IMR-90 (cell line): ENCODE measurements around the gene GPA33. TPM values are rescaled to one million over a fixed set of nuclear protein-coding genes. Genes with fewer than 3 reads are reported as not detected.

ENCODE experiments used
- ATAC-seq: fragments of 200-7000 bp; cut with Tn5 transposase; 2 replicates; pipeline ENCODE4 v1.9.1; 2020; ENCODE audit warnings: low read depth, mild to moderate bottlenecking, moderate library complexity
- BruUV-seq: library from RNA; stranded (reverse); fragments of 400-500 nt; replicated peaks from 2 replicates; lab custom pipeline; 2021; lab: Mats Ljungman, UMichigan
- CTCF ChIA-PET: fragments of 300-600 bp; formaldehyde crosslinking; extraction: SDS; loops from one replicate; lab custom pipeline; 2021; ENCODE audit warnings: antibody characterized with exemption; lab: Yijun Ruan, JAX
- POLR2A ChIA-PET: fragments of 300-600 bp; sonication (Branson Sonifier 250); formaldehyde crosslinking; loops from one replicate; lab custom pipeline; 2022; ENCODE audit warnings: antibody characterized with exemption; ENCODE audit not compliant: unreplicated experiment; lab: Charles Lee
- DNase-seq: peaks from one replicate; pipeline ENCODE4 v3.0.0; 2013
- H2AFZ ChIP-seq: replicated peaks from 2 replicates; pipeline ENCODE3; 2013; ENCODE audit warnings: low read length, mild to moderate bottlenecking; ENCODE audit not compliant: poor library complexity
- H2AK5ac ChIP-seq: 2 replicates; pipeline ENCODE4 v1.6.1; 2013; ENCODE audit warnings: low read depth, low read length, inconsistent platforms
- H2AK9ac ChIP-seq: replicated peaks from 2 replicates; pipeline ENCODE3; 2013; ENCODE audit warnings: mild to moderate bottlenecking, low read depth, low read length, moderate library complexity; ENCODE audit not compliant: poor library complexity
- H2BK120ac ChIP-seq: 2 replicates; pipeline ENCODE4 v1.6.1; 2013; ENCODE audit warnings: low read depth, low read length, inconsistent platforms
- H2BK15ac ChIP-seq: 3 replicates; pipeline ENCODE4 v1.6.1; 2013; ENCODE audit warnings: low read depth, low read length, inconsistent platforms
- H2BK20ac ChIP-seq: 2 replicates; pipeline ENCODE4 v1.6.1; 2013; ENCODE audit warnings: low read depth, mild to moderate bottlenecking, inconsistent platforms, low read length, moderate library complexity
- H2BK5ac ChIP-seq: 2 replicates; pipeline ENCODE4 v1.6.1; 2013; ENCODE audit warnings: mild to moderate bottlenecking, low read depth, low read length, inconsistent platforms; ENCODE audit not compliant: poor library complexity, severe bottlenecking
- H3K14ac ChIP-seq: replicated peaks from 2 replicates; pipeline ENCODE4 v1.6.1; 2013; ENCODE audit warnings: low read depth, low read length, inconsistent platforms
- H3K18ac ChIP-seq: 2 replicates; pipeline ENCODE4 v1.6.1; 2013; ENCODE audit warnings: low read depth, low read length, control low read depth
- H3K23ac ChIP-seq: 2 replicates; pipeline ENCODE4 v1.6.1; 2013; ENCODE audit warnings: low read depth, low read length, inconsistent platforms
- H3K27ac ChIP-seq: 2 replicates; pipeline ENCODE4 v1.5.1; 2013; ENCODE audit warnings: mild to moderate bottlenecking, control low read depth, low read length; ENCODE audit not compliant: insufficient read depth
- H3K27me3 ChIP-seq: 2 replicates; pipeline ENCODE4 v1.6.1; 2013; ENCODE audit warnings: low read length; ENCODE audit not compliant: control insufficient read depth, insufficient read depth
- H3K36me3 ChIP-seq: 2 replicates; pipeline ENCODE4 v1.6.1; 2013; ENCODE audit warnings: low read length, mixed read lengths; ENCODE audit not compliant: control insufficient read depth, insufficient read depth
- H3K4ac ChIP-seq: 2 replicates; pipeline ENCODE4 v1.6.1; 2013; ENCODE audit warnings: low read depth, low read length, inconsistent platforms
- H3K4me1 ChIP-seq: 2 replicates; pipeline ENCODE4 v1.6.1; 2013; ENCODE audit warnings: low read length, mixed read lengths; ENCODE audit not compliant: control insufficient read depth, insufficient read depth
- H3K4me2 ChIP-seq: 2 replicates; pipeline ENCODE4 v1.6.1; 2013; ENCODE audit warnings: low read depth, mild to moderate bottlenecking, control low read depth, low read length, moderate library complexity
- H3K4me3 ChIP-seq: 2 replicates; pipeline ENCODE4 v1.5.1; 2013; ENCODE audit warnings: low read depth, mild to moderate bottlenecking, control low read depth, low read length, moderate library complexity; ENCODE audit not compliant: insufficient read depth
- H3K56ac ChIP-seq: 2 replicates; pipeline ENCODE4 v1.6.1; 2013; ENCODE audit warnings: low read length, inconsistent platforms; ENCODE audit not compliant: insufficient read depth; ENCODE audit errors: extremely low read depth
- H3K79me1 ChIP-seq, 2 experiments: 2 replicates each; pipeline ENCODE4 v1.6.1; 2013; ENCODE audit warnings: low read length in 2 of 2, inconsistent platforms in 1 of 2, low read depth in 1 of 2
- H3K9ac ChIP-seq: 2 replicates; pipeline ENCODE4 v1.6.1; 2013; ENCODE audit warnings: low read depth, low read length, control low read depth
- H3K9me1 ChIP-seq: 2 replicates; pipeline ENCODE4 v1.6.1; 2013; ENCODE audit warnings: low read length, inconsistent platforms; ENCODE audit not compliant: insufficient read depth
- H3K9me3 ChIP-seq: 2 replicates; pipeline ENCODE4 v1.6.1; 2013; ENCODE audit warnings: low read length; ENCODE audit not compliant: control insufficient read depth, insufficient read depth
- H4K20me1 ChIP-seq: 2 replicates; pipeline ENCODE4 v1.6.1; 2013; ENCODE audit warnings: low read length, inconsistent platforms; ENCODE audit not compliant: insufficient read depth
- H4K5ac ChIP-seq: 2 replicates; pipeline ENCODE4 v1.6.1; 2013; ENCODE audit warnings: mild to moderate bottlenecking, low read depth, low read length, control low read depth
- H4K8ac ChIP-seq, 2 experiments: 2 replicates each; pipeline ENCODE4 v1.6.1; 2013; ENCODE audit warnings: low read depth in 2 of 2, low read length in 2 of 2, control low read depth in 1 of 2, inconsistent platforms in 1 of 2
- H4K91ac ChIP-seq: 2 replicates; pipeline ENCODE4 v1.6.1; 2013; ENCODE audit warnings: low read depth, low read length, inconsistent platforms; ENCODE audit not compliant: insufficient read depth
- BHLHE40 ChIP-seq: fragments of 150-350 bp; IDR thresholded peaks from 2 replicates; pipeline ENCODE4 v1.6.1; 2016; ENCODE audit warnings: mild to moderate bottlenecking, low read depth, low read length
- CEBPB ChIP-seq: IDR thresholded peaks from 2 replicates; pipeline ENCODE4 v1.6.1; 2012; ENCODE audit warnings: low read depth, low read length, improper control_type of control experiment
- CTCF ChIP-seq: conservative IDR thresholded peaks from 2 replicates; pipeline ENCODE4 v1.5.1; 2012; ENCODE audit warnings: mild to moderate bottlenecking, low read depth, low read length, improper control_type of control experiment
- FOS ChIP-seq: fragments of 150-350 bp; IDR thresholded peaks from 2 replicates; pipeline ENCODE4 v1.6.1; 2016; ENCODE audit warnings: low read depth, low read length
- MAZ ChIP-seq: IDR thresholded peaks from 2 replicates; pipeline ENCODE4 v1.6.1; 2012; ENCODE audit warnings: low read depth, mild to moderate bottlenecking, low read length, improper control_type of control experiment, moderate library complexity, borderline replicate concordance
- MXI1 ChIP-seq: IDR thresholded peaks from 2 replicates; pipeline ENCODE4 v1.6.1; 2012; ENCODE audit warnings: low read depth, mild to moderate bottlenecking, low read length, moderate library complexity, borderline replicate concordance
- RAD21 ChIP-seq: IDR thresholded peaks from 2 replicates; pipeline ENCODE4 v1.6.1; 2012; ENCODE audit warnings: low read length, improper control_type of control experiment
- RCOR1 ChIP-seq: IDR thresholded peaks from 2 replicates; pipeline ENCODE4 v1.6.1; 2012; ENCODE audit warnings: mild to moderate bottlenecking, low read length, improper control_type of control experiment; ENCODE audit not compliant: insufficient replicate concordance
- RFX5 ChIP-seq: IDR thresholded peaks from 2 replicates; pipeline ENCODE4 v1.8.0; 2012; ENCODE audit warnings: low read depth, mild to moderate bottlenecking, low read length, moderate library complexity
- dilution Hi-C: fragments of 300-500 bp; cut with HindIII; formaldehyde crosslinking; loops from one replicate; pipeline ENCODE4 v1.14.3; 2018; ENCODE audit warnings: low sequenced_read_pairs; ENCODE audit not compliant: unreplicated experiment
- in situ Hi-C: fragments of 300-500 bp; cut with MboI; formaldehyde crosslinking; loops from 3 replicates; pipeline ENCODE4 v1.14.3; 2019; ENCODE audit warnings: low sequenced_read_pairs, inconsistent platforms, mixed read lengths
- intact Hi-C: fragments of 100-400 bp; cut with micrococcal nuclease; formaldehyde crosslinking; loops from 2 replicates; pipeline ENCODE4 v1.10.0; 2022
- polyA plus RNA-seq, 3 experiments: library from polyadenylated mRNA; depleted of rRNA; stranded (reverse); fragments of >200 nt; gene quantifications; 2 replicates each; pipeline ENCODE4 v1.2.3, GENCODE V29; 2012; ENCODE audit warnings: low replicate concordance in 1 of 3
- total RNA-seq: library from RNA; depleted of rRNA; stranded (reverse); fragments of >200 nt; gene quantifications from 2 replicates; pipeline ENCODE4 v1.2.3, GENCODE V29; 2012

The GPA33 gene
- total and polyA plus RNA-seq, 2 of the 4 experiments (the other 2 are of a cell fraction) = not detected

- Histone ChIP-seq H3K4ac (no peak overlapping the region), H2AK5ac (no peak overlapping the region), H3K4me2 (no peak overlapping the region), H3K56ac (no peak overlapping the region), H3K4me3 (no peak overlapping the region), H2BK5ac (no peak overlapping the region), H2AK9ac (no peak overlapping the region), H3K4me1 (no peaks in the 10 kb centered on the region), H3K9me1 (no peaks in the 10 kb centered on the region), H3K23ac (no peak overlapping the region), H3K36me3 (no peaks in the 10 kb centered on the region), H2BK15ac (no peak overlapping the region), H3K27me3 (no peaks in the 10 kb centered on the region), H4K20me1 (no peaks in the 10 kb centered on the region), H3K27ac (no peak overlapping the region), H4K8ac (no peak overlapping the region), H4K5ac (no peak overlapping the region), H2BK120ac (no peak overlapping the region), H4K91ac (no peak overlapping the region), H2BK20ac (no peak overlapping the region), H3K18ac (no peak overlapping the region), H3K9me3 (no peaks in the 10 kb centered on the region), H3K14ac (no peak overlapping the region), H3K9ac (no peak overlapping the region), H2AFZ (no peak overlapping the region), H3K79me1 (no peaks in the 10 kb centered on the region)
- TF ChIP-seq BHLHE40 = no peak
- TF ChIP-seq RFX5 = no peak
- TF ChIP-seq RCOR1 = no peak
- no peak for TF ChIP-seq CEBPB
- TF ChIP-seq RAD21 = no peak
- TF ChIP-seq FOS = no peak
- TF ChIP-seq CTCF = no peak
- no peak for TF ChIP-seq MXI1
- no peak for TF ChIP-seq MAZ
- no TSS peak for BruUV-seq
- POLR2A ChIA-PET = no interaction called here
- CTCF ChIA-PET = interaction anchor here (0.7 kb wide), 1 partner anchor 1457 kb away, joined by 3 read pairs; no protein-coding TSS in a partner anchor
- intact Hi-C loops (no loop called here), in situ Hi-C loops (no loop called here), dilution Hi-C loops (no loop called here)
- DNase-seq (no peak), ATAC-seq (no peak)
Observed at GRCh38 chr1:167114725-167115124, 24.5 kb upstream of the GPA33 start.
